Tibial artery (tissue), 4 donors: ENCODE measurements around the gene ATP9A.
A peak's percentile ranks its signal among the peaks of the same experiment; 100 is the strongest.
"Not testable (repeated sequence)": the region's sequence is repeated elsewhere in the genome, so short reads cannot be mapped to it uniquely, and the experiment has no call there.

Experiments
- DNase-seq, 2 donors: peaks; one replicate each; pipeline ENCODE4 v3.0.0-alpha.2; 2019
- H3K27ac ChIP-seq, 2 donors: fragments of 200-600 bp; sonication (generic) in 1 of 2; 1 replicate in 1 of 2; 2 replicates in 1 of 2; pipeline ENCODE4 v1.5.1; 2018 to 2019; ENCODE audit warnings: mild to moderate bottlenecking in 1 of 2
- H3K27me3 ChIP-seq, 2 donors: fragments of 200-600 bp; sonication (generic) in 1 of 2; one replicate each; pipeline versions ENCODE4 v1.5.1 to v1.6.0; 2016 to 2019
- H3K36me3 ChIP-seq, 3 donors: fragments of 200-600 bp; sonication (generic) in 2 of 3; one replicate each; pipeline ENCODE4 v1.5.1; 2016 to 2019; ENCODE audit warnings: mild to moderate bottlenecking in 2 of 3
- H3K4me1 ChIP-seq, 4 donors: fragments of 200-600 bp; sonication (generic) in 2 of 4; 1 replicate in 3 of 4; 2 replicates in 1 of 4; pipeline ENCODE4 v1.5.1; 2016 to 2019
- H3K4me3 ChIP-seq, 2 donors: fragments of 200-600 bp; sonication (generic) in 1 of 2; 1 replicate in 1 of 2; 2 replicates in 1 of 2; pipeline ENCODE4 v1.5.1; 2018 to 2019; ENCODE audit warnings: mild to moderate bottlenecking in 2 of 2
- H3K9me3 ChIP-seq, 3 donors: fragments of 200-600 bp; sonication (generic) in 1 of 3; one replicate each; pipeline ENCODE4 v1.5.1; 2016 to 2019
- CTCF ChIP-seq, 2 experiments: fragments of 200-600 bp in 1 of 2; fragments of 450-650 bp in 1 of 2; IDR thresholded peaks; one replicate each; pipeline ENCODE4 v1.5.1; 2017 to 2019; ENCODE audit warnings: antibody characterized with exemption in 2 of 2, mild to moderate bottlenecking in 1 of 2, moderate library complexity in 1 of 2
- intact Hi-C: fragments of 100-400 bp; cut with DNase I; formaldehyde crosslinking; loops from one replicate; pipeline ENCODE4 v1.15.0; 2023; ENCODE audit warnings: low total_unique reads

Gene ATP9A

GRCh38 chr20:51573576-51574243 is 194.5 kb downstream of the ATP9A start:
- H3K36me3 ChIP-seq: no peaks in the 10 kb centered on the region
- H3K27ac ChIP-seq: no peak overlapping the region
- peak; percentile 82 to 83 for DNase-seq
- TF ChIP-seq CTCF (IDR thresholded peaks at IDR 0.05): no peak
- no peak overlapping the region for H3K4me3 ChIP-seq
- H3K4me1 ChIP-seq: peaks cover 0 to 20% (median 8%) of the 10 kb centered on the region in 4 donors
- intact Hi-C loops: no loop called here
- peaks cover 0 to 18% of the 10 kb centered on the region in 2 donors for H3K27me3 ChIP-seq
- H3K9me3 ChIP-seq: no peaks in the 10 kb centered on the region

- Histone ChIP-seq H3K27ac (no peak overlapping the region), H3K27me3 (peaks cover 0 to 18% of the 10 kb centered on the region in 2 donors), H3K36me3 (no peaks in the 10 kb centered on the region), H3K4me3 (no peak overlapping the region), H3K4me1 (peaks cover 0 to 20% (median 8%) of the 10 kb centered on the region in 4 donors), H3K9me3 (no peaks in the 10 kb centered on the region)
- intact Hi-C loops: no loop called here
- TF ChIP-seq CTCF (IDR thresholded peaks at IDR 0.05): no peak
- no peak for DNase-seq
Observed at GRCh38 chr20:51571460-51571794, 196.8 kb downstream of the ATP9A start.

DNA sequence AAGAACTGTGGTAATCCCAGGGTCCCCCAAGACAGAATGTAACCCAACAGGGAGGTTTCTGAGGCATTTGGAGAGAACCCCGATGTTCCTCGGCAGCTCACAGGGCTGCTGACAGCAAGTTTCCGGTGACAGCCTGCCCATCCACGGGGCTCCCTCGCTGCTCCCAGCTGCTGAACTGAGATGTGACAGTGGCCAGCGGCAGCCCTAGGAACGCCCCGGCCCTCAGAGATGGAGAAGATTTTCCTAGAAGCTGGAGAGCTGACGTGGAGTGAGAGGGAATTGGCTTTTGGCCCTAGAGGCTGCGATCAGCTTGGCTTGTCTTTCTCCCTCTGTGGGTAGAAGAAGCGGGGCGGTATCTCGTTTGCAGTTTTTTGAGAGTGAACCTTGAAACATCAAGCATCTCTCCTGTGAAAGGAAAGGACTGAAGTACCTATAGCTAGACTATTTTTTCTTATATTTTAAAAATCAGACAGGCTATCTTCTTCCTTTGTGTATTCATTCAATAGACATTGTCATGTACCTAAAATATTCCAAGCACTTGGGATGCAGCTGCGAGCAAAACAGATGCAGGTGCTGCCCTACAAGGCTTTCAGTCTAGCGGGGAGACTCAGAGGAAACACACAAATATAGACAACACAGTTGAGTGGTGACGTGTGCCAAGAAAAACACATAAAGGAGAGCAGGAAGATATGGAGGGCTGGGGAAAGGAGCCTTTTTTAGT is 197.3 kb downstream of the ATP9A start:
- Histone ChIP-seq H3K4me1 (peaks cover 0 to 23% (median 8%) of the 10 kb centered on the region in 4 donors), H3K27ac (peak overlapping the region; percentile 50 to 59), H3K4me3 (peak overlapping the region; percentile 9 to 18), H3K27me3 (peaks cover 0 to 18% of the 10 kb centered on the region in 2 donors), H3K36me3 (no peaks in the 10 kb centered on the region), H3K9me3 (no peaks in the 10 kb centered on the region)
- peak; percentile 49 to 73 for DNase-seq
- no peak for TF ChIP-seq CTCF (IDR thresholded peaks at IDR 0.05)
- intact Hi-C loops: no loop called here

DNA sequence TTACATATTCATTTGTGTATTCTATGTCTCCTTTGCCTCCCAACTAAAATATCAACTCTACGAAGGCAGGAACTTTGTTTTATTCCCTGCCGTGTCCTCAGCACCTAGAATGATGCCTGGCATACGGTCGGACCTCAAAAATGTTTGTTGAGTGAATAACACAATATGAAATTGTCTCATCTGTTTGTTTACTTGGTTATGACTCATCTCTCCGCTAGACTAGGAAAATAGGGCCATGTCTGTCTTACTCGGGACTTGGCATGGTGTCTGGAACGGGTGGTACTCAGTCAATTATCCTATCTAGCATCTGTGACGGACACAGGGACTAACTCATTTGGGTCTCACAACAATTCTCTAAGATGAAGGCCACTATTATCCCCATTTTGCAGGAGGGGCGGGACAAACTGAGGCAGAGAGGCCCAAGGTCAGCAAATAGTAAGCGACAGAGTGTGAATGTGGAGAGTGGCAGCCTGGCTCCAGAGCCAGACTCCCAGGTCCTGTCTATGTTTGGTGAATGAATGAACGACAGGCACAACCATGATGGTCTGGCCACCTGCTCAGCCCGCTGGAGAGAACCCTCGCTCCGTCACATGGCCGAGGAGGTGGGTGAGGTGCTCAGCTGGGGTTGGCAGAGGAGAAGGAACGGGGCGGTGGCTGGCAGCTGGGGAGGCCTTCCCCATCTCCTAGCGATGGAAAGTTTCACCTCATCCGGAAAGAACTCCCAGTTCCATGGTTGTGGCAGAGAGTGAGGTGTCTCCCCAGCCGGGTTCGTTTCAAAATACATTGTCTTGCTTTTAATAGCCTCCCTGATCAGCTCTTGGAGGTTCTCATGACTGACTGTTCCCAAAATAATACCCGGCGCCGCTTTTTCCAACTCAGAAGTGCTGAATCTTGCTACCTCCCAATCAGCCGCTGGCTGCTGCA is 198.1 kb downstream of the ATP9A start:
- H3K4me3 ChIP-seq: peak overlapping the region; percentile 9 to 18
- H3K9me3 ChIP-seq: no peaks in the 10 kb centered on the region
- H3K27me3 ChIP-seq: peaks cover 0 to 18% of the 10 kb centered on the region in 2 donors
- peak; percentile 51 to 73 for DNase-seq
- TF ChIP-seq CTCF (IDR thresholded peaks at IDR 0.05): no peak
- peaks cover 0 to 30% (median 11%) of the 10 kb centered on the region in 4 donors for H3K4me1 ChIP-seq
- intact Hi-C loops: no loop called here
- H3K36me3 ChIP-seq: no peaks in the 10 kb centered on the region
- H3K27ac ChIP-seq: peak overlapping the region; percentile 50 to 59

- intact Hi-C loops, H3K9me3 ChIP-seq, H3K36me3 ChIP-seq, H3K27ac ChIP-seq, DNase-seq, H3K4me3 ChIP-seq: not testable (repeated sequence)
- Histone ChIP-seq H3K4me1 (peaks cover 0 to 37% (median 17%) of the 10 kb centered on the region in 4 donors), H3K27me3 (peaks cover 0 to 18% of the 10 kb centered on the region in 2 donors)
Observed at GRCh38 chr20:51568533-51568932, 199.7 kb downstream of the ATP9A start.
